CD4-positive, alpha-beta T cell (primary cell): Measurements from ENCODE around the gene PRRT1. TPM values are rescaled to one million over a fixed set of nuclear protein-coding genes. Genes with fewer than 3 reads are reported as not detected.

Experiments used
- microRNA-seq: library from miRNA; unstranded; fragments of <30 nt; microRNA quantifications from one replicate; pipeline ENCODE4 v1.2.0, GENCODE V29; 2021; ENCODE audit warnings: borderline microRNAs expressed, borderline replicate concordance
- total RNA-seq, 174 experiments: library from RNA in 2 of 174; stranded (reverse) in 2 of 174; gene quantifications; one replicate each; pipeline ENCODE4 v1.2.3 and lab custom pipeline; 2021 to 2026

The PRRT1 gene
- total RNA-seq, 2 experiments from 2014 or later = 2.6 to 3.2 TPM

Small RNA genes within 50 kb of the gene (microRNA-seq; reads per million reads assigned to microRNA genes)
- not detected for gene MIR6721
- gene MIR6833 = not detected

Other genes starting within 250 kb of the PRRT1 start
- gene ZBTB12, start 249.9 kb downstream of the PRRT1 start, total RNA-seq = under 1 TPM; 0.28 to 0.33 TPM
- gene C2, start 224.2 kb downstream of the PRRT1 start, total RNA-seq = 1 to 10 TPM; 1.4 to 2.3 TPM
- 1 to 10 TPM; 1.5 to 2.2 TPM for gene CFB, start 205.8 kb downstream of the PRRT1 start, total RNA-seq
- 10 to 100 TPM; 53.8 to 58.2 TPM for gene NELFE, start 193.0 kb downstream of the PRRT1 start, total RNA-seq
- 100 to 1,000 TPM; 133 to 141 TPM for gene SKIC2, start 192.8 kb downstream of the PRRT1 start, total RNA-seq
- gene DXO, start 179.8 kb downstream of the PRRT1 start, total RNA-seq = 10 to 100 TPM; 30.0 to 31.1 TPM
- gene C4A, start 169.9 kb downstream of the PRRT1 start, total RNA-seq = 1 to 10 TPM; 4.2 TPM
- gene C4B, start 137.1 kb downstream of the PRRT1 start, total RNA-seq = 1 to 10 TPM; 3.0 to 4.0 TPM
- gene CYP21A2, start 113.5 kb downstream of the PRRT1 start, total RNA-seq = under 1 TPM; 0.17 to 0.36 TPM
- gene TNXB, start 42.6 kb downstream of the PRRT1 start, total RNA-seq = 1 to 10 TPM; 8.3 to 9.0 TPM
- gene ATF6B, start 23.7 kb downstream of the PRRT1 start, total RNA-seq = 10 to 100 TPM; 72.2 to 75.6 TPM
- under 1 TPM; 0.66 to 0.73 TPM for gene FKBPL, start 21.7 kb downstream of the PRRT1 start, total RNA-seq
- 1 to 10 TPM; 8.7 to 8.9 TPM for gene PPT2, start 2.2 kb upstream of the PRRT1 start, total RNA-seq
- 10 to 100 TPM; 13.1 to 13.8 TPM for gene EGFL8, start 12.7 kb upstream of the PRRT1 start, total RNA-seq
- 10 to 100 TPM; 13.2 to 13.3 TPM for gene AGPAT1, start 24.1 kb upstream of the PRRT1 start, total RNA-seq
- 1 to 10 TPM; 9.6 to 9.9 TPM for gene RNF5, start 26.5 kb upstream of the PRRT1 start, total RNA-seq
- 10 to 100 TPM; 23.5 to 27.0 TPM for gene AGER, start 32.3 kb upstream of the PRRT1 start, total RNA-seq
- gene PBX2, start 38.3 kb upstream of the PRRT1 start, total RNA-seq = 10 to 100 TPM; 62.0 to 65.6 TPM
- gene GPSM3, start 40.7 kb upstream of the PRRT1 start, total RNA-seq = 100 to 1,000 TPM; 190 to 202 TPM
- under 1 TPM; 0.47 to 0.53 TPM for gene NOTCH4, start 72.1 kb upstream of the PRRT1 start, total RNA-seq
- gene TSBP1, start 220.0 kb upstream of the PRRT1 start, total RNA-seq = not detected